K562 (cell line): ENCODE results near the gene CLIP1. TPM values are rescaled to one million over a fixed set of nuclear protein-coding genes. Genes with fewer than 3 reads are reported as not detected.
"Not testable (repeated sequence)": the region's sequence is repeated elsewhere in the genome, so short reads cannot be mapped to it uniquely, and the experiment has no call there.

ENCODE experiments used
- ATAC-seq: fragments of 200-7000 bp; cut with Tn5 transposase; 3 replicates; pipeline ENCODE4 v1.9.1; 2020; ENCODE audit warnings: moderate library complexity
- BruUV-seq: library from RNA; stranded (reverse); fragments of 400-500 nt; replicated peaks from 2 replicates; lab custom pipeline; 2021; lab: Mats Ljungman, UMichigan
- CTCF ChIA-PET: fragments of 300-600 bp; formaldehyde crosslinking; extraction: SDS; loops from one replicate; lab custom pipeline; 2021; ENCODE audit warnings: low intra/inter-chr PET ratio; lab: Yijun Ruan, JAX
- POLR2A ChIA-PET: fragments of 300-600, 350-650 bp; sonication (Branson Sonifier 250); formaldehyde crosslinking; extraction: SDS; loops from one replicate; lab custom pipeline; 2021; ENCODE audit warnings: antibody characterized with exemption, inconsistent platforms; lab: Yijun Ruan, JAX
- DNase-seq, 4 experiments: peaks; one replicate each; pipeline versions ENCODE4 v3.0.0 to v3.0.0-alpha.2; 2011 to 2018; ENCODE audit warnings: low spot score in 3 of 4, mixed read lengths in 3 of 4; ENCODE audit errors: extremely low read depth in 1 of 4
- FAIRE-seq: peaks from 2 replicates; lab custom pipeline; 2011; peaks lifted over from hg19 to GRCh38; lab: Jason Lieb, UNC
- H2AFZ ChIP-seq: 2 replicates; pipeline ENCODE4 v1.6.0; 2011; ENCODE audit warnings: low read depth, low read length, control low read depth, inconsistent platforms
- H3K27ac ChIP-seq: fragments of 200-600 bp; 3 replicates; pipeline ENCODE4 v1.8.0; 2011; ENCODE audit warnings: low read depth, mild to moderate bottlenecking, control low read depth, inconsistent platforms, low read length, moderate library complexity, mixed read lengths; ENCODE audit errors: extremely low read depth
- H3K27me3 ChIP-seq, 2 experiments: fragments of 300-600 bp in 1 of 2; 2 replicates in 1 of 2; 3 replicates in 1 of 2; pipeline versions ENCODE4 v1.6.0 to v1.8.0; 2011; ENCODE audit warnings: inconsistent platforms in 2 of 2, low read length in 2 of 2, mild to moderate bottlenecking in 1 of 2, mixed read lengths in 1 of 2, moderate library complexity in 1 of 2; ENCODE audit not compliant: control insufficient read depth in 2 of 2, insufficient read depth in 2 of 2
- H3K36me3 ChIP-seq: fragments of 300-600 bp; 3 replicates; pipeline ENCODE4 v1.8.0; 2011; ENCODE audit warnings: mild to moderate bottlenecking, low read length, inconsistent platforms; ENCODE audit not compliant: control insufficient read depth, insufficient read depth
- H3K4me1 ChIP-seq, 2 experiments: fragments of 200-600 bp in 1 of 2; replicated peaks in 1 of 2; 2 replicates in 1 of 2; 3 replicates in 1 of 2; pipeline versions ENCODE4 v1.5.1 to v1.8.0; 2011; ENCODE audit warnings: inconsistent platforms in 2 of 2, low read length in 2 of 2, mild to moderate bottlenecking in 1 of 2, mixed read lengths in 1 of 2, moderate library complexity in 1 of 2; ENCODE audit not compliant: control insufficient read depth in 2 of 2, insufficient read depth in 2 of 2
- H3K4me2 ChIP-seq: 2 replicates; pipeline ENCODE4 v1.6.1; 2011; ENCODE audit warnings: low read length, control low read depth, inconsistent platforms, mixed read lengths; ENCODE audit not compliant: insufficient read depth
- H3K4me3 ChIP-seq: fragments of 200-600 bp; sonication (generic), shearing (Covaris generic); 2 replicates; pipeline ENCODE4 v1.5.1; 2016; ENCODE audit warnings: control low read depth, inconsistent platforms
- H3K79me2 ChIP-seq: fragments of 200-600 bp; 3 replicates; pipeline ENCODE4 v1.8.0; 2011; ENCODE audit warnings: low read length, inconsistent platforms; ENCODE audit not compliant: control insufficient read depth, insufficient read depth
- H3K9ac ChIP-seq, 2 experiments: 2 replicates each; pipeline versions ENCODE4 v1.6.0 to v1.6.1; 2011; ENCODE audit warnings: low read depth in 2 of 2, low read length in 2 of 2, control low read depth in 1 of 2, inconsistent platforms in 1 of 2, mild to moderate bottlenecking in 1 of 2, mixed read lengths in 1 of 2; ENCODE audit not compliant: insufficient read depth in 1 of 2
- H3K9me1 ChIP-seq: one replicate; pipeline ENCODE4 v1.6.0; 2011; ENCODE audit warnings: inconsistent platforms, mild to moderate bottlenecking, low read length, moderate library complexity; ENCODE audit not compliant: control insufficient read depth, insufficient read depth
- H3K9me3 ChIP-seq: replicated peaks from 2 replicates; pipeline ENCODE4 v1.5.1; 2011; ENCODE audit warnings: low read depth, low read length, inconsistent platforms; ENCODE audit not compliant: control insufficient read depth, insufficient read depth
- H4K20me1 ChIP-seq: replicated peaks from 2 replicates; pipeline ENCODE4 v1.6.1; 2011; ENCODE audit warnings: low read length, inconsistent platforms, mixed read lengths; ENCODE audit not compliant: control insufficient read depth, insufficient read depth
- ATF1 ChIP-seq, 2 experiments: fragments of 450-650 bp in 1 of 2; IDR thresholded peaks; 2 replicates each; pipeline ENCODE4 v1.6.1; 2016; ENCODE audit warnings: missing compliant biosample characterization in 1 of 2, missing genetic modification characterization in 1 of 2
- ATF7 ChIP-seq: fragments of 450-650 bp; IDR thresholded peaks from 2 replicates; pipeline ENCODE4 v1.7.1; 2014; ENCODE audit warnings: mild to moderate bottlenecking, moderate library complexity
- CEBPB ChIP-seq: fragments of 450-650 bp; IDR thresholded peaks from 2 replicates; pipeline ENCODE4 v1.6.1; 2016; ENCODE audit warnings: missing genetic modification characterization, missing compliant biosample characterization
- CREM ChIP-seq: IDR thresholded peaks from 2 replicates; pipeline ENCODE4 v1.6.1; 2014; ENCODE audit warnings: antibody characterized with exemption, low read depth
- ID3 ChIP-seq, 2 experiments: fragments of 250-450 bp in 1 of 2; fragments of 450-650 bp in 1 of 2; sonication (Bioruptor Pico) in 1 of 2; IDR thresholded peaks; 2 replicates each; pipeline versions ENCODE4 v1.6.1 to v1.8.0; 2016 to 2021; ENCODE audit warnings: mild to moderate bottlenecking in 2 of 2, moderate library complexity in 2 of 2, missing compliant biosample characterization in 1 of 2, missing genetic modification characterization in 1 of 2
- IRF9 ChIP-seq: fragments of 450-650 bp; IDR thresholded peaks from 2 replicates; pipeline ENCODE4 v1.6.1; 2016; ENCODE audit warnings: missing biosample characterization, missing genetic modification characterization
- KLF6 ChIP-seq: fragments of 250-450 bp; sonication (Bioruptor Pico); IDR thresholded peaks from 2 replicates; pipeline ENCODE4 v1.4.0; 2020; ENCODE audit warnings: mild to moderate bottlenecking, moderate library complexity, borderline replicate concordance
- MAX ChIP-seq: sonication (generic); formaldehyde crosslinking; IDR thresholded peaks from 2 replicates; pipeline ENCODE4 v1.9.0; 2022; ENCODE audit warnings: mild to moderate bottlenecking, missing genetic modification reagents
- TRIM24 ChIP-seq, 2 experiments: fragments of 450-650 bp; IDR thresholded peaks; 2 replicates each; pipeline ENCODE4 v1.6.1; 2016
- WGBS: fragments of 100-300 bp; shearing (Covaris generic); methylation state at CpG from one replicate; pipeline ENCODE4 v1.1.6; 2016; ENCODE audit warnings: low coverage, mixed read lengths; ENCODE audit not compliant: insufficient coverage; ENCODE audit errors: missing lambda C conversion rate; 5-methylcytosine and 5-hydroxymethylcytosine counted together
- in situ Hi-C: fragments of 300-500 bp; cut with MboI; formaldehyde crosslinking; loops from 4 replicates; pipeline ENCODE4 v1.15.0; 2018; ENCODE audit warnings: inconsistent platforms, mixed read lengths
- intact Hi-C: fragments of 100-400 bp; cut with micrococcal nuclease; formaldehyde crosslinking; loops from 2 replicates; pipeline ENCODE4 v1.14.2; 2022
- polyA plus RNA-seq, 8 experiments: library from polyadenylated mRNA; depleted of rRNA in 4 of 8; stranded (reverse) in 5 of 8; unstranded in 3 of 8; fragments of >200 nt; fragmentation: Nextera tagmentation in 2 of 8; fragmentation: Illumina TruSeq in 1 of 8; extraction: Ambion mirVana in 2 of 8; extraction: Trizol in 1 of 8; gene quantifications; 2 replicates each; pipeline versions ENCODE4 v1.2.1 to v1.2.3, GENCODE V29; 2011 to 2014; ENCODE audit warnings: inconsistent platforms in 1 of 8, missing spikeins in 1 of 8
- total RNA-seq, 7 experiments: library from RNA; depleted of rRNA in 6 of 7; stranded (reverse); fragments of >200 nt in 6 of 7; fragmentation: Illumina TruSeq in 2 of 7; extraction: Trizol in 2 of 7; gene quantifications; 2 replicates each; pipeline versions ENCODE4 v1.2.1 to v1.2.3, GENCODE V29; 2011 to 2021; ENCODE audit warnings: low replicate concordance in 1 of 7

Gene CLIP1
- total and polyA plus RNA-seq, 9 of the 15 experiments (the other 6 are each of a cell fraction or from before 2014, with no cell fraction given), result 5.8 to 33.9 (median 27.6) TPM

GRCh38 chr12:122446390-122446789 lies 23.9 kb upstream of the CLIP1 start:
- 43% methylated on average over 6 of the region's 6 CpGs for WGBS
- CTCF ChIA-PET; H4K20me1 ChIP-seq; H3K27me3 ChIP-seq; in situ Hi-C loops; H3K36me3 ChIP-seq; DNase-seq; BruUV-seq; intact Hi-C loops; H3K9me3 ChIP-seq; H3K9me1 ChIP-seq; H3K4me2 ChIP-seq; FAIRE-seq; H3K4me1 ChIP-seq; H3K27ac ChIP-seq; H3K4me3 ChIP-seq; H3K9ac ChIP-seq; H3K79me2 ChIP-seq; TF ChIP-seq ATF1, ID3 (CRISPR knock-in tag; IDR thresholded peaks at IDR 0.05): not testable (repeated sequence)
- peak overlapping the region; percentile 37 for H2AFZ ChIP-seq
- TF ChIP-seq ATF7 (peak; percentile 38; the same call in 1 of the 2 replicates), TRIM24 (IDR thresholded peaks at IDR 0.05) (peak in 1 of 2 experiments; percentile 9; a peak in 1 of 4 replicates), MAX (CRISPR knock-in tag) (peak; percentile 18; the same call in 1 of the 2 replicates), IRF9 (tag) (0 out of 2 replicates have a peak, but pooled peaks have one; percentile 42), ATF1 (tag; IDR thresholded peaks at IDR 0.05) (0 out of 2 replicates have a peak, but pooled peaks have one; percentile 19), CEBPB (tag) (peak; percentile 59), ID3 (tag; IDR thresholded peaks at IDR 0.05) (0 out of 2 replicates have a peak, but pooled peaks have one; percentile 15), KLF6 (CRISPR knock-in tag) (0 out of 2 replicates have a peak, but pooled peaks have one; percentile 56), CREM (0 out of 2 replicates have a peak, but pooled peaks have one; percentile 43)
- ATAC-seq, result peak; percentile 44
- POLR2A ChIA-PET, result interaction anchor here (1.3 kb wide), 1 partner anchor 49 kb away, joined by 3 read pairs; no protein-coding TSS in a partner anchor
